ENCODE results near the gene MORC2.

The MORC2 gene

GRCh38 chr22:30923168-30923900 lies 45.2 kb downstream of the MORC2 start:
- no peak for DNase-seq (ENCODE audit: low read depth, low spot score)
- CTCF ChIA-PET = interaction anchor here (0.8 to 14.1 kb wide), 5 partner anchors 8 to 288 kb away, joined by 3 to 568 read pairs (median 46); no protein-coding TSS in a partner anchor
- TF ChIP-seq, protein P1, sequence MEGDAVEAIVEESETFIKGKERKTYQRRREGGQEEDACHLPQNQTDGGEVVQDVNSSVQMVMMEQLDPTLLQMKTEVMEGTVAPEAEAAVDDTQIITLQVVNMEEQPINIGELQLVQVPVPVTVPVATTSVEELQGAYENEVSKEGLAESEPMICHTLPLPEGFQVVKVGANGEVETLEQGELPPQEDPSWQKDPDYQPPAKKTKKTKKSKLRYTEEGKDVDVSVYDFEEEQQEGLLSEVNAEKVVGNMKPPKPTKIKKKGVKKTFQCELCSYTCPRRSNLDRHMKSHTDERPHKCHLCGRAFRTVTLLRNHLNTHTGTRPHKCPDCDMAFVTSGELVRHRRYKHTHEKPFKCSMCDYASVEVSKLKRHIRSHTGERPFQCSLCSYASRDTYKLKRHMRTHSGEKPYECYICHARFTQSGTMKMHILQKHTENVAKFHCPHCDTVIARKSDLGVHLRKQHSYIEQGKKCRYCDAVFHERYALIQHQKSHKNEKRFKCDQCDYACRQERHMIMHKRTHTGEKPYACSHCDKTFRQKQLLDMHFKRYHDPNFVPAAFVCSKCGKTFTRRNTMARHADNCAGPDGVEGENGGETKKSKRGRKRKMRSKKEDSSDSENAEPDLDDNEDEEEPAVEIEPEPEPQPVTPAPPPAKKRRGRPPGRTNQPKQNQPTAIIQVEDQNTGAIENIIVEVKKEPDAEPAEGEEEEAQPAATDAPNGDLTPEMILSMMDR (IDR thresholded peaks at IDR 0.05; ENCODE audit: insufficient read depth, low read length, missing control alignments) = no peak
- POLR2A ChIA-PET = interaction anchor here (0.7 kb wide), 1 partner anchor 14 kb away, joined by 3 read pairs; no protein-coding TSS in a partner anchor
- no peak overlapping the region for H3K4me3 ChIP-seq (ENCODE audit: low read depth, low read length)

DNA sequence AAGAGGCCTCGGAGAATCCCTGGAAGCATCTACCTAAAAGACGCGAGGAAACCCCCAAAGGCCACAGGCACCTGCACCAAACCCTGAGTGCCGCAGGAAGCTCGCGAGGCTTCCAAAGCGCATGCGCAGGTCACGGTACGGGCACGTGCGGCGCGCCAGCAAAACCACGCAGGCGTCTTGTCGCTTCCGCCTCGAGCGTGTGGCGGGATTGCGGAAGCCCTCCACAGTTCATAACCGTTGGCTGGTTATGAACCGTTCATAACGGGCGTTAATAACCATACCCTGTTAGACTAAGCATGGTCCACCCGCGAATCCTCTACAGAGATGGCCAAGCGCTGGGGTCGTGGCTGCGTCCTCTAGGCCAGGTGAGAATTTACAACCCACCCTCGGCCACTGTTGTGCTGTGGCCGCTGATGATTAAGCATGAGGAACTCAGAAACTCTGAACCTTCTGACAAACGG lies 46.4 kb downstream of the MORC2 start:
- peak overlapping the region; percentile 50 for H3K4me3 ChIP-seq (ENCODE audit: low read depth, low read length)
- TF ChIP-seq, protein P1 (IDR thresholded peaks at IDR 0.05; ENCODE audit: insufficient read depth, low read length, missing control alignments) = no peak
- CTCF ChIA-PET = interaction anchor here (1.4 to 14.1 kb wide), 11 partner anchors 9 to 308 kb away, joined by 4 to 568 read pairs (median 30); partner anchors contain the start of genes SLC35E4 and SMTN
- POLR2A ChIA-PET = interaction anchor here (0.6 to 0.9 kb wide), 3 partner anchors 12 to 167 kb away, joined by 3 read pairs; no protein-coding TSS in a partner anchor
- no peak for DNase-seq (ENCODE audit: low read depth, low spot score)

DNA sequence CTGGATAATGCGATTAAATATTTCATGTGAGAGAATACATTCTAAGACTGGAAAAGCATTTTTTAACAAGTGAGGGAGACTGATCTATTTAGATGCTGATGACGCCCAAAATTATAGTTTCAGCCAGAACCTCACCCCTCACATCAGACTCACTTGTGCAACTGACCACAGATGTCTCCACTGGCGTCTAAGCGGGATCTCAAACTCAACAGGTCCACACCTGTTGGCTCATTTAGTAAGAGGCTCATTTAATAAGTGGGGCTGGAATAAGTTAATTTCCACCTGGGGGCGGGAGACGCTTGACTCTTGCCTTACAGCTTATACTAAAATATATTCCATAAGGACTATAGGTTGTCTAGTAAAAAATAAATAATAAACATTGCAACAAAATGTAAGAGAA lies 47.5 kb downstream of the MORC2 start:
- TF ChIP-seq, protein P1 (IDR thresholded peaks at IDR 0.05; ENCODE audit: insufficient read depth, low read length, missing control alignments) = no peak
- no peak overlapping the region for H3K4me3 ChIP-seq (ENCODE audit: low read depth, low read length)
- no peak for DNase-seq (ENCODE audit: low read depth, low spot score)
- ChIA-PET POLR2A (no interaction called here), CTCF (interaction anchor here (0.7 to 14.1 kb wide), 36 partner anchors 10 to 328 kb away, joined by 3 to 568 read pairs (median 6); partner anchors contain the start of genes MORC2, SLC35E4, SMTN and TUG1)

GRCh38 chr22:30920407-30920806 lies 48.2 kb downstream of the MORC2 start:
- no peak overlapping the region for H3K4me3 ChIP-seq (ENCODE audit: low read depth, low read length)
- ChIA-PET POLR2A (no interaction called here), CTCF (interaction anchor here (0.7 to 14.1 kb wide), 53 partner anchors 8 to 327 kb away, joined by 3 to 568 read pairs (median 4); partner anchors contain the start of genes MORC2, SLC35E4 and TUG1)
- TF ChIP-seq, protein P1 (IDR thresholded peaks at IDR 0.05; ENCODE audit: insufficient read depth, low read length, missing control alignments) = peak; percentile 89
- DNase-seq (ENCODE audit: low read depth, low spot score) = no peak

DNA sequence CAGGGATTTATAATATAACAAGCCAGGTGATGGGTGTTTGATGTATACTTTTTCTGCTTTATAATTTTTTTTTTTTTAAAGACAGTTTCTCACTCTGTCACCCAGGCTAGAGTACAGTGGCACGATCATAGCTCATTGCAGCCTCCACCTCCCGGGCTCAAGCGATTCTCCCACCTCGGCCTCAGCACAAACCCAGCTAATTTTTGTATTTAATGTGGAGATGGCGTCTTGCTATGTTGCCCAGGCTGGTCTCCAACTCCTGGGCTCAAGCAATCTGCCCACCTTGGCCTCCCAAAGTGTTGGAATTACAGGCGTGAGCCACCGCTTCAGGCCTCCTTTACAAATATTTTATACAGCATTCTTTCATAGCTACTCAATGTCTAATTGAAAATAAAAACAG lies 48.6 kb downstream of the MORC2 start:
- ChIA-PET POLR2A (no interaction called here), CTCF (interaction anchor here (0.7 to 14.1 kb wide), 53 partner anchors 8 to 327 kb away, joined by 3 to 568 read pairs (median 4); partner anchors contain the start of genes MORC2, SLC35E4, SMTN and TUG1)
- TF ChIP-seq, protein P1 (IDR thresholded peaks at IDR 0.05; ENCODE audit: insufficient read depth, low read length, missing control alignments) = no peak
- no peak overlapping the region for H3K4me3 ChIP-seq (ENCODE audit: low read depth, low read length)
- DNase-seq (ENCODE audit: low read depth, low spot score) = no peak

DNA sequence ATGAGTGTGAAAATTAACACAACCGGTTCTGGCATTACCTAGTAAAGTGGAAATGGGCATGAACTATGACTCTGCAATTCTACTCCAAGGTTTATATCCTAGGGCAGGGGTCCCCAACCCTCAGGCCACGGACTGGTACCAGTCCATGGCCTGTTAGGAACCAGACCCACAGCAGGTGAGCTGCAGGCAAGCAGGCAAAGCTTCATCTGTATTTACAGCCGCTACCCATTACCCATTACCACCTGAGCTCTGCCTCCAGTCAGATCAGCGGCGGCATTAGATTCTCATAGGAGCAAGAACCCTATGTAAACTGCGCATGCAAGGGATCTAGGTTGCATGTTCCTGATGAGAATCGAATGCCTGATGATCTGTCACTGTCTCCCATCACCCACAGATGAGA lies 49.8 kb downstream of the MORC2 start:
- POLR2A ChIA-PET = no interaction called here
- CTCF ChIA-PET = interaction anchor here (0.8 to 14.1 kb wide), 18 partner anchors 7 to 299 kb away, joined by 3 to 568 read pairs (median 8); partner anchors contain the start of gene SMTN
- no peak for DNase-seq (ENCODE audit: low read depth, low spot score)
- no peak overlapping the region for H3K4me3 ChIP-seq (ENCODE audit: low read depth, low read length)
- TF ChIP-seq, protein P1 (IDR thresholded peaks at IDR 0.05; ENCODE audit: insufficient read depth, low read length, missing control alignments) = no peak

Data from AG04449 (cell line).